ENCODE measurements around the gene EEF1AKMT1. TPM values are rescaled to one million over a fixed set of nuclear protein-coding genes. Genes with fewer than 3 reads are reported as not detected.

EEF1AKMT1 gene
- total and polyA plus RNA-seq, 9 donors, result 9.7 to 20.8 (median 12.8) TPM

DNA sequence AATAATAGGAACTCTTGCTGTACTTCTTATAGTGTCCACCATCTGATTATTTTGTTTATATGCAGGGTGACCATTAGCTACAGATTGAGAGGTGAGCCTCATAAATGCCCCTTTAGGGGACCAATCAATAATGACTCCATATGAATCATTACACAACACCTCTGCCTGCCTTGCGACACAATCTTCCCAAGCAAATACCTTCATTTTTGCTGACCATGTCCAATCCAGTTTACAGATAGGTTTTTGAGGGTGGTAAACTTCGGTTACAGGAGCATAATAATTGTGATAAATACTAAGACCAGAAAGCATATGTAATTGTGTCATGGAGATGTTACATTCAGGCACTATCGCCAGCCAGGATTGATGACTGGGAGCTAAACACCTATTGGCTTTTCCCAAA is 93.9 kb downstream of the EEF1AKMT1 start:
- 79 to 99% (median 96%) methylated on average over 3 of the region's 3 CpGs for WGBS, 3 donors
- Histone ChIP-seq H3K9me3 (no peaks in the 10 kb centered on the region), H3K27me3 (no peaks in the 10 kb centered on the region), H3K36me3 (no peaks in the 10 kb centered on the region), H3K4me3 (no peak overlapping the region), H3K4me1 (ENCODE audit: insufficient read depth) (no peaks in the 10 kb centered on the region), H3K27ac (no peak overlapping the region)
- TF ChIP-seq EP300 (IDR thresholded peaks at IDR 0.05) (no peak), POLR2A (IDR thresholded peaks at IDR 0.05) (no peak)
- TF ChIP-seq, protein P1, sequence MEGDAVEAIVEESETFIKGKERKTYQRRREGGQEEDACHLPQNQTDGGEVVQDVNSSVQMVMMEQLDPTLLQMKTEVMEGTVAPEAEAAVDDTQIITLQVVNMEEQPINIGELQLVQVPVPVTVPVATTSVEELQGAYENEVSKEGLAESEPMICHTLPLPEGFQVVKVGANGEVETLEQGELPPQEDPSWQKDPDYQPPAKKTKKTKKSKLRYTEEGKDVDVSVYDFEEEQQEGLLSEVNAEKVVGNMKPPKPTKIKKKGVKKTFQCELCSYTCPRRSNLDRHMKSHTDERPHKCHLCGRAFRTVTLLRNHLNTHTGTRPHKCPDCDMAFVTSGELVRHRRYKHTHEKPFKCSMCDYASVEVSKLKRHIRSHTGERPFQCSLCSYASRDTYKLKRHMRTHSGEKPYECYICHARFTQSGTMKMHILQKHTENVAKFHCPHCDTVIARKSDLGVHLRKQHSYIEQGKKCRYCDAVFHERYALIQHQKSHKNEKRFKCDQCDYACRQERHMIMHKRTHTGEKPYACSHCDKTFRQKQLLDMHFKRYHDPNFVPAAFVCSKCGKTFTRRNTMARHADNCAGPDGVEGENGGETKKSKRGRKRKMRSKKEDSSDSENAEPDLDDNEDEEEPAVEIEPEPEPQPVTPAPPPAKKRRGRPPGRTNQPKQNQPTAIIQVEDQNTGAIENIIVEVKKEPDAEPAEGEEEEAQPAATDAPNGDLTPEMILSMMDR (IDR thresholded peaks at IDR 0.05), result no peak
- no peak for DNase-seq
- intact Hi-C loops (cut with DNase I), result no loop called here

Other genes with a start within 250 kb of the EEF1AKMT1 start
- gene CRYL1, start 248.1 kb downstream of the EEF1AKMT1 start, total RNA-seq, result 10 to 100 TPM; 17.3 to 41.7 (median 25.8) TPM
- gene CRYL1, start 248.1 kb downstream of the EEF1AKMT1 start, polyA plus RNA-seq, result 10 to 100 TPM; 23.1 to 34.4 TPM
- gene IFT88, start 206.8 kb downstream of the EEF1AKMT1 start, total RNA-seq, result 10 to 100 TPM; 18.0 to 30.6 (median 23.9) TPM
- gene IFT88, start 206.8 kb downstream of the EEF1AKMT1 start, polyA plus RNA-seq, result 10 to 100 TPM; 12.1 to 14.6 TPM
- 10 to 100 TPM in 1 of 7 donors, 1 to 10 TPM in 6; 1.7 to 12.6 (median 8.2) TPM for gene IL17D, start 70.3 kb downstream of the EEF1AKMT1 start, total RNA-seq
- gene IL17D, start 70.3 kb downstream of the EEF1AKMT1 start, polyA plus RNA-seq, result 1 to 10 TPM; 3.3 to 3.7 TPM
- 10 to 100 TPM in 6 of 7 donors, 1 to 10 TPM in 1; 9.8 to 20.6 (median 14.9) TPM for gene XPO4, start 128.8 kb upstream of the EEF1AKMT1 start, total RNA-seq
- gene XPO4, start 128.8 kb upstream of the EEF1AKMT1 start, polyA plus RNA-seq, result 1 to 10 TPM; 4.3 to 7.0 TPM

All from ovary (tissue), 9 donors.